ENCODE data around the gene ABCG1.

Gene ABCG1

GRCh38 chr21:42213082-42213774 is 5.7 kb upstream of the ABCG1 start:
- ATAC-seq: no peak
- no peak for TF ChIP-seq ZNF70 (CRISPR knock-in tag; IDR thresholded peaks at IDR 0.05)
- TF ChIP-seq ISL1 (CRISPR knock-in tag; IDR thresholded peaks at IDR 0.05): no peak
- TF ChIP-seq ESRRG (CRISPR knock-in tag; IDR thresholded peaks at IDR 0.05): no peak
- no peak for TF ChIP-seq TCF4 (CRISPR knock-in tag; IDR thresholded peaks at IDR 0.05; ENCODE audit: borderline replicate concordance)
- no peak for TF ChIP-seq OSR1 (CRISPR knock-in tag; IDR thresholded peaks at IDR 0.05)
- no peak for TF ChIP-seq ZFP30 (CRISPR knock-in tag; IDR thresholded peaks at IDR 0.05)
- TF ChIP-seq PATZ1 (CRISPR knock-in tag; IDR thresholded peaks at IDR 0.05; ENCODE audit: borderline replicate concordance): no peak
- TF ChIP-seq ZNF8 (CRISPR knock-in tag; IDR thresholded peaks at IDR 0.05): no peak
- no peak for TF ChIP-seq CSRNP3 (CRISPR knock-in tag; IDR thresholded peaks at IDR 0.05)
- no peak for TF ChIP-seq RARB (CRISPR knock-in tag; IDR thresholded peaks at IDR 0.05)
- TF ChIP-seq TOX (CRISPR knock-in tag; IDR thresholded peaks at IDR 0.05; ENCODE audit: borderline replicate concordance): no peak
- TF ChIP-seq BACH2 (CRISPR knock-in tag; IDR thresholded peaks at IDR 0.05; ENCODE audit: borderline replicate concordance): no peak
- no peak for TF ChIP-seq ZNF565 (CRISPR knock-in tag; conservative IDR thresholded peaks at IDR 0.05; ENCODE audit: low read depth)
- no peak for TF ChIP-seq SNAI2 (CRISPR knock-in tag; IDR thresholded peaks at IDR 0.05)
- TF ChIP-seq ZC3H10 (CRISPR knock-in tag; IDR thresholded peaks at IDR 0.05): no peak
- TF ChIP-seq CREB5 (CRISPR knock-in tag; IDR thresholded peaks at IDR 0.05; ENCODE audit: low read depth): no peak
- TF ChIP-seq ARNTL (CRISPR knock-in tag; IDR thresholded peaks at IDR 0.05; ENCODE audit: borderline replicate concordance, low read depth): no peak
- TF ChIP-seq ZFP3 (CRISPR knock-in tag; IDR thresholded peaks at IDR 0.05): no peak
- TF ChIP-seq CSDC2 (CRISPR knock-in tag; IDR thresholded peaks at IDR 0.05): no peak
- no peak for TF ChIP-seq TSHZ2 (CRISPR knock-in tag; IDR thresholded peaks at IDR 0.05)

GRCh38 chr21:42214081-42214750 is 4.7 kb upstream of the ABCG1 start:
- no peak for ATAC-seq
- no peak for TF ChIP-seq ZFP3 (CRISPR knock-in tag; IDR thresholded peaks at IDR 0.05)
- TF ChIP-seq CSDC2 (CRISPR knock-in tag; IDR thresholded peaks at IDR 0.05): no peak
- no peak for TF ChIP-seq TOX (CRISPR knock-in tag; IDR thresholded peaks at IDR 0.05; ENCODE audit: borderline replicate concordance)
- no peak for TF ChIP-seq CSRNP3 (CRISPR knock-in tag; IDR thresholded peaks at IDR 0.05)
- TF ChIP-seq GLIS3 (CRISPR knock-in tag; IDR thresholded peaks at IDR 0.05): no peak
- no peak for TF ChIP-seq ZNF565 (CRISPR knock-in tag; conservative IDR thresholded peaks at IDR 0.05; ENCODE audit: low read depth)
- TF ChIP-seq SNAI2 (CRISPR knock-in tag; IDR thresholded peaks at IDR 0.05): no peak
- TF ChIP-seq TCF4 (CRISPR knock-in tag; IDR thresholded peaks at IDR 0.05; ENCODE audit: borderline replicate concordance): no peak
- no peak for TF ChIP-seq ZNF8 (CRISPR knock-in tag; IDR thresholded peaks at IDR 0.05)
- TF ChIP-seq TSHZ2 (CRISPR knock-in tag; IDR thresholded peaks at IDR 0.05): no peak
- no peak for TF ChIP-seq RARB (CRISPR knock-in tag; IDR thresholded peaks at IDR 0.05)
- no peak for TF ChIP-seq PATZ1 (CRISPR knock-in tag; IDR thresholded peaks at IDR 0.05; ENCODE audit: borderline replicate concordance)
- no peak for TF ChIP-seq ZC3H10 (CRISPR knock-in tag; IDR thresholded peaks at IDR 0.05)
- TF ChIP-seq OSR1 (CRISPR knock-in tag; IDR thresholded peaks at IDR 0.05): no peak
- TF ChIP-seq ESRRG (CRISPR knock-in tag; IDR thresholded peaks at IDR 0.05): no peak
- TF ChIP-seq CREB5 (CRISPR knock-in tag; IDR thresholded peaks at IDR 0.05; ENCODE audit: low read depth): no peak
- TF ChIP-seq ARNTL (CRISPR knock-in tag; IDR thresholded peaks at IDR 0.05; ENCODE audit: borderline replicate concordance, low read depth): no peak

Measured in SK-N-SH treated with all-trans-retinoic acid at 6 μM for 48 hours (cell line).